ENCODE data around the gene MED19. TPM values are rescaled to one million over a fixed set of nuclear protein-coding genes. Genes with fewer than 3 reads are reported as not detected.

MED19 gene
- polyA plus RNA-seq, 10 donors, result 10.3 to 15.8 (median 12.8) TPM

GRCh38 chr11:57657194-57658022, 54.6 kb downstream of the MED19 start, which contains the start of gene CLP1:
Gene CLP1 (plus strand): TSS chr11:57657762. CDS start chr11:57659477, 1,715 bp downstream.
- peak; percentile 99 to 100 (median 100) for DNase-seq

- DNase-seq, result no peak
These were observed 55.2 kb downstream of the MED19 start for GRCh38 chr11:57656885-57657193.

Other genes starting within 250 kb of the MED19 start
- gene SLC43A1, start 196.5 kb downstream of the MED19 start, polyA plus RNA-seq (ENCODE audit: insufficient read length in 10 of 10), result 10 to 100 TPM in 6 of 10 donors, 1 to 10 TPM in 4; 7.8 to 14.9 (median 10.2) TPM
- 10 to 100 TPM; 28.8 to 57.7 (median 36.6) TPM for gene TIMM10, start 181.5 kb downstream of the MED19 start, polyA plus RNA-seq (ENCODE audit: insufficient read length in 10 of 10)
- gene SMTNL1, start 174.6 kb downstream of the MED19 start, polyA plus RNA-seq (ENCODE audit: insufficient read length in 10 of 10), result 100 to 1,000 TPM in 9 of 10 donors, 10 to 100 TPM in 1; 78.8 to 282 (median 173) TPM
- 10 to 100 TPM; 16.5 to 27.4 (median 24.2) TPM for gene UBE2L6, start 144.5 kb downstream of the MED19 start, polyA plus RNA-seq (ENCODE audit: insufficient read length in 10 of 10)
- gene SERPING1, start 114.5 kb downstream of the MED19 start, polyA plus RNA-seq (ENCODE audit: insufficient read length in 10 of 10), result 100 to 1,000 TPM in 5 of 10 donors, 10 to 100 TPM in 5; 79.3 to 123 (median 102) TPM
- gene YPEL4, start 62.3 kb downstream of the MED19 start, polyA plus RNA-seq (ENCODE audit: insufficient read length in 10 of 10), result 1 to 10 TPM; 1.1 to 3.4 (median 1.6) TPM
- gene CLP1, start 54.5 kb downstream of the MED19 start, polyA plus RNA-seq (ENCODE audit: insufficient read length in 10 of 10), result 10 to 100 TPM in 1 of 10 donors, 1 to 10 TPM in 9; 7.0 to 12.2 (median 8.9) TPM
- 10 to 100 TPM; 27.2 to 36.7 (median 30.5) TPM for gene ZDHHC5, start 44.1 kb downstream of the MED19 start, polyA plus RNA-seq (ENCODE audit: insufficient read length in 10 of 10)
- 10 to 100 TPM; 45.4 to 63.9 (median 55.3) TPM for gene TMX2, start 378 bp upstream of the MED19 start, polyA plus RNA-seq (ENCODE audit: insufficient read length in 10 of 10)
- gene SELENOH, start 29.3 kb upstream of the MED19 start, polyA plus RNA-seq (ENCODE audit: insufficient read length in 10 of 10), result 10 to 100 TPM; 56.5 to 90.1 (median 69.9) TPM
- under 1 TPM in 7 of 10 donors, not detected in 3; 0.08 to 0.38 (median 0.13) TPM for gene BTBD18, start 39.6 kb upstream of the MED19 start, polyA plus RNA-seq (ENCODE audit: insufficient read length in 10 of 10)
- 100 to 1,000 TPM; 103 to 155 (median 134) TPM for gene CTNND1, start 49.6 kb upstream of the MED19 start, polyA plus RNA-seq (ENCODE audit: insufficient read length in 10 of 10)

Data from muscle of back (tissue), 11 donors.